AG04450 (cell line): Measurements from ENCODE around the gene PLRG1. TPM values are rescaled to one million over a fixed set of nuclear protein-coding genes. Genes with fewer than 3 reads are reported as not detected.

Experiments used
- CTCF ChIA-PET: fragments of 300-600, 350-600 bp; formaldehyde crosslinking; extraction: SDS; loops from one replicate; lab custom pipeline; 2022; ENCODE audit warnings: antibody characterized with exemption, inconsistent platforms; lab: Charles Lee
- POLR2A ChIA-PET: fragments of 350-600 bp; formaldehyde crosslinking; extraction: SDS; loops from one replicate; lab custom pipeline; 2021; ENCODE audit warnings: antibody characterized with exemption, inconsistent platforms; lab: Yijun Ruan, JAX
- DNase-seq: peaks from one replicate; pipeline ENCODE4 v3.0.0-alpha.2; 2011; ENCODE audit warnings: low read depth, low spot score
- H3K27ac ChIP-seq: one replicate; pipeline ENCODE4 v1.5.1; 2012; ENCODE audit warnings: low read depth, low read length, control low read depth
- H3K27me3 ChIP-seq: one replicate; pipeline ENCODE4 v1.6.0; 2012; ENCODE audit warnings: low read length; ENCODE audit not compliant: control insufficient read depth, insufficient read depth
- H3K4me3 ChIP-seq: 2 replicates; pipeline ENCODE4 v1.5.1; 2011; ENCODE audit warnings: mild to moderate bottlenecking, low read depth, low read length, control low read depth
- H3K9me3 ChIP-seq: 2 replicates; pipeline ENCODE4 v1.5.1; 2012; ENCODE audit warnings: low read length; ENCODE audit not compliant: control insufficient read depth, insufficient read depth
- polyA plus RNA-seq: library from polyadenylated mRNA; depleted of rRNA; stranded (reverse); fragments of >200 nt; gene quantifications from 2 replicates; pipeline ENCODE4 v1.2.3, GENCODE V29; 2011
- TF ChIP-seq, protein P1 (sequence below): IDR thresholded peaks from 2 replicates; pipeline ENCODE4 v1.5.1; 2011; ENCODE audit warnings: low read depth, low read length, control low read depth, inconsistent platforms

Gene PLRG1
- polyA plus RNA-seq, 1 experiment = 141 TPM

- no peaks in the 10 kb centered on the region for H3K27me3 ChIP-seq
- POLR2A ChIA-PET = no interaction called here
- H3K9me3 ChIP-seq = no peaks in the 10 kb centered on the region
- H3K4me3 ChIP-seq = no peak overlapping the region
- CTCF ChIA-PET = interaction anchor here (1.4 kb wide), 2 partner anchors 57 to 117 kb away, joined by 4 to 5 read pairs; no protein-coding TSS in a partner anchor
- no peak for DNase-seq
- H3K27ac ChIP-seq = no peak overlapping the region
- TF ChIP-seq, protein P1, sequence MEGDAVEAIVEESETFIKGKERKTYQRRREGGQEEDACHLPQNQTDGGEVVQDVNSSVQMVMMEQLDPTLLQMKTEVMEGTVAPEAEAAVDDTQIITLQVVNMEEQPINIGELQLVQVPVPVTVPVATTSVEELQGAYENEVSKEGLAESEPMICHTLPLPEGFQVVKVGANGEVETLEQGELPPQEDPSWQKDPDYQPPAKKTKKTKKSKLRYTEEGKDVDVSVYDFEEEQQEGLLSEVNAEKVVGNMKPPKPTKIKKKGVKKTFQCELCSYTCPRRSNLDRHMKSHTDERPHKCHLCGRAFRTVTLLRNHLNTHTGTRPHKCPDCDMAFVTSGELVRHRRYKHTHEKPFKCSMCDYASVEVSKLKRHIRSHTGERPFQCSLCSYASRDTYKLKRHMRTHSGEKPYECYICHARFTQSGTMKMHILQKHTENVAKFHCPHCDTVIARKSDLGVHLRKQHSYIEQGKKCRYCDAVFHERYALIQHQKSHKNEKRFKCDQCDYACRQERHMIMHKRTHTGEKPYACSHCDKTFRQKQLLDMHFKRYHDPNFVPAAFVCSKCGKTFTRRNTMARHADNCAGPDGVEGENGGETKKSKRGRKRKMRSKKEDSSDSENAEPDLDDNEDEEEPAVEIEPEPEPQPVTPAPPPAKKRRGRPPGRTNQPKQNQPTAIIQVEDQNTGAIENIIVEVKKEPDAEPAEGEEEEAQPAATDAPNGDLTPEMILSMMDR = no peak
Measured at GRCh38 chr4:154502111-154502510, 48.1 kb downstream of the PLRG1 start.

- Histone ChIP-seq H3K4me3 (no peak overlapping the region), H3K27me3 (peaks cover 5% of the 10 kb centered on the region), H3K27ac (no peak overlapping the region), H3K9me3 (no peaks in the 10 kb centered on the region)
- ChIA-PET POLR2A (no interaction called here), CTCF (no interaction called here)
- TF ChIP-seq, protein P1 = no peak
- DNase-seq = no peak
Measured at GRCh38 chr4:154497889-154498288, 52.3 kb downstream of the PLRG1 start.

- POLR2A ChIA-PET = no interaction called here
- no peak overlapping the region for H3K27ac ChIP-seq
- no peak overlapping the region for H3K4me3 ChIP-seq
- TF ChIP-seq, protein P1 = no peak
- peaks cover under 1% of the 10 kb centered on the region; the same call in 1 of the 2 replicates for H3K9me3 ChIP-seq
- CTCF ChIA-PET = no interaction called here
- peaks cover 18% of the 10 kb centered on the region for H3K27me3 ChIP-seq
- DNase-seq = no peak
Measured at GRCh38 chr4:154495867-154496266, 54.3 kb downstream of the PLRG1 start.

DNA sequence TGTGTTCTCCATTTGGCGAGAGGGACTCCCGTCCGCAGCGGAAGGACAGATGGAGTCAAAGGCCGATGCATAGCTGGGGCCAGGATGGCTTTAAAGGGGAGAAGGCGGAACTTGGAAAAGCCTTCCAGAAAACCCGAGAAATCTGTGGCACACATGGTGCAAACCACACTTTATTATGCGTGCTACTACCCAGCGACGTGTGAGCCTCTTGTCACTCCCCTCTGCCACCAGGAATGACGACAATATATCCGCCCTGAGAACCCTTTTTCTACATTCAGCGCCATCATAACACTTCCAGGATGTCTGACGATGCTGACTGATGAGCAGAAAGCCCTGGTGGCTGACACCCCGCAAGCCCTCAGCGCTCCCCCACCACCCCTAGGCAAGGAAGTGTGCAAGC, 57.9 kb downstream of the PLRG1 start:
- no peak for DNase-seq

More for the DNA sequence above, 57.9 kb downstream of the PLRG1 start:
- Histone ChIP-seq H3K27ac (no peak overlapping the region), H3K9me3 (peaks cover 12% of the 10 kb centered on the region; the same call in 1 of the 2 replicates), H3K27me3 (peaks cover 36% of the 10 kb centered on the region), H3K4me3 (no peak overlapping the region)
- POLR2A ChIA-PET = no interaction called here
- TF ChIP-seq, protein P1 = no peak
- CTCF ChIA-PET = no interaction called here
